ENCODE measurements around the gene ADI1. TPM values are rescaled to one million over a fixed set of nuclear protein-coding genes. Genes with fewer than 3 reads are reported as not detected.
A peak's percentile ranks its signal among the peaks of the same experiment; 100 is the strongest.

Gene ADI1
- total RNA-seq, 2 experiments from 2014 or later = 19.2 to 22.1 TPM

GRCh38 chr2:3480352-3481010 lies 38.9 kb downstream of the ADI1 start:
- Histone ChIP-seq H3K27ac (ENCODE audit: low read depth, low read length, poor library complexity, severe bottlenecking) (peak overlapping the region; percentile 74), H4K20me1 (ENCODE audit: insufficient read depth, low read length) (no peaks in the 10 kb centered on the region), H3K4me1 (ENCODE audit: insufficient read depth, low read length, poor library complexity, severe bottlenecking) (peaks cover 23% of the 10 kb centered on the region), H3K36me3 (ENCODE audit: insufficient read depth, low read length) (peaks cover 13% of the 10 kb centered on the region), H3K9me2 (ENCODE audit: insufficient read depth, low read length) (no peaks in the 10 kb centered on the region), H2AFZ (ENCODE audit: low read length) (no peak overlapping the region), H3K79me2 (ENCODE audit: insufficient read depth, low read depth, low read length) (no peaks in the 10 kb centered on the region), H3K4me2 (ENCODE audit: low read length) (peak overlapping the region; percentile 62), H3K4me3 (ENCODE audit: low read depth, low read length, poor library complexity, severe bottlenecking) (no peak overlapping the region), H3K9me3 (ENCODE audit: low read length) (no peaks in the 10 kb centered on the region)
- ChIA-PET CTCF (ENCODE audit: unreplicated experiment) (interaction anchor here (0.9 to 1.5 kb wide), 2 partner anchors 19 to 172 kb away, joined by 3 to 4 read pairs; no protein-coding TSS in a partner anchor), POLR2A (interaction anchor here (0.7 to 2.0 kb wide), 10 partner anchors 7 to 350 kb away, joined by 3 to 7 read pairs (median 4); no protein-coding TSS in a partner anchor)
- intact Hi-C loops (cut with micrococcal nuclease; ENCODE audit: unreplicated experiment) = loop anchor here (1.0 kb wide), 1 partner anchor 171 kb away; no protein-coding TSS in a partner anchor
- no TSS peak for BruUV-seq (replicated peaks)
- no peak for TF ChIP-seq EZH2phosphoT487 (IDR thresholded peaks at IDR 0.05; ENCODE audit: borderline replicate concordance, low read depth, low read length)
- DNase-seq (ENCODE audit: low spot score) = peak; percentile 69

GRCh38 chr2:3479430-3480320 lies 39.7 kb downstream of the ADI1 start:
- H3K4me3 ChIP-seq (ENCODE audit: low read depth, low read length, poor library complexity, severe bottlenecking) = no peak overlapping the region
- no peaks in the 10 kb centered on the region for H3K79me2 ChIP-seq (ENCODE audit: insufficient read depth, low read depth, low read length)
- no peaks in the 10 kb centered on the region for H4K20me1 ChIP-seq (ENCODE audit: insufficient read depth, low read length)
- intact Hi-C loops (cut with micrococcal nuclease; ENCODE audit: unreplicated experiment) = loop anchor here (1.0 kb wide), 1 partner anchor 172 kb away; no protein-coding TSS in a partner anchor
- ChIA-PET CTCF (ENCODE audit: unreplicated experiment) (interaction anchor here (0.9 to 1.5 kb wide), 3 partner anchors 17 to 172 kb away, joined by 3 to 5 read pairs (median 4); no protein-coding TSS in a partner anchor), POLR2A (interaction anchor here (1.3 to 1.5 kb wide), 2 partner anchors 9 to 18 kb away, joined by 5 to 7 read pairs; no protein-coding TSS in a partner anchor)
- H2AFZ ChIP-seq (ENCODE audit: low read length) = no peak overlapping the region
- no peaks in the 10 kb centered on the region for H3K9me3 ChIP-seq (ENCODE audit: low read length)
- H3K36me3 ChIP-seq (ENCODE audit: insufficient read depth, low read length) = peaks cover 13% of the 10 kb centered on the region
- BruUV-seq (replicated peaks) = no TSS peak
- H3K4me2 ChIP-seq (ENCODE audit: low read length) = peak overlapping the region; percentile 62
- peak overlapping the region; percentile 74 for H3K27ac ChIP-seq (ENCODE audit: low read depth, low read length, poor library complexity, severe bottlenecking)
- peak; percentile 57 for DNase-seq (ENCODE audit: low spot score)
- TF ChIP-seq EZH2phosphoT487 (IDR thresholded peaks at IDR 0.05; ENCODE audit: borderline replicate concordance, low read depth, low read length) = no peak
- TF ChIP-seq CTCF (conservative IDR thresholded peaks at IDR 0.05; ENCODE audit: low read length) = no peak
- no peaks in the 10 kb centered on the region for H3K9me2 ChIP-seq (ENCODE audit: insufficient read depth, low read length)
- H3K4me1 ChIP-seq (ENCODE audit: insufficient read depth, low read length, poor library complexity, severe bottlenecking) = peaks cover 23% of the 10 kb centered on the region

GRCh38 chr2:3478846-3479385 lies 40.4 kb downstream of the ADI1 start:
- H3K36me3 ChIP-seq (ENCODE audit: insufficient read depth, low read length) = peaks cover 13% of the 10 kb centered on the region
- no peak overlapping the region for H2AFZ ChIP-seq (ENCODE audit: low read length)
- no peak for DNase-seq (ENCODE audit: low spot score)
- BruUV-seq (replicated peaks) = no TSS peak
- ChIA-PET CTCF (ENCODE audit: unreplicated experiment) (interaction anchor here (1.2 kb wide), 1 partner anchor 16 kb away, joined by 5 read pairs; no protein-coding TSS in a partner anchor), POLR2A (no interaction called here)
- no peak overlapping the region for H3K4me3 ChIP-seq (ENCODE audit: low read depth, low read length, poor library complexity, severe bottlenecking)
- TF ChIP-seq EZH2phosphoT487 (IDR thresholded peaks at IDR 0.05; ENCODE audit: borderline replicate concordance, low read depth, low read length) (no peak), CTCF (conservative IDR thresholded peaks at IDR 0.05; ENCODE audit: low read length) (no peak)
- intact Hi-C loops (cut with micrococcal nuclease; ENCODE audit: unreplicated experiment) = no loop called here
- H3K4me1 ChIP-seq (ENCODE audit: insufficient read depth, low read length, poor library complexity, severe bottlenecking) = peaks cover 23% of the 10 kb centered on the region
- H4K20me1 ChIP-seq (ENCODE audit: insufficient read depth, low read length) = no peaks in the 10 kb centered on the region
- H3K9me3 ChIP-seq (ENCODE audit: low read length) = no peaks in the 10 kb centered on the region
- H3K27ac ChIP-seq (ENCODE audit: low read depth, low read length, poor library complexity, severe bottlenecking) = no peak overlapping the region
- H3K9me2 ChIP-seq (ENCODE audit: insufficient read depth, low read length) = no peaks in the 10 kb centered on the region
- H3K4me2 ChIP-seq (ENCODE audit: low read length) = no peak overlapping the region
- H3K79me2 ChIP-seq (ENCODE audit: insufficient read depth, low read depth, low read length) = no peaks in the 10 kb centered on the region
